Measurements from ENCODE around the gene FAM221B.

GRCh38 chr9:35818341-35818740, 10.2 kb downstream of the FAM221B start:
- TF ChIP-seq CTCF (IDR thresholded peaks at IDR 0.05; ENCODE audit: poor library complexity, severe bottlenecking) (no peak), EP300 (conservative IDR thresholded peaks at IDR 0.05; ENCODE audit: poor library complexity, severe bottlenecking) (no peak)

Measured in neural cell (in vitro differentiated cells).